Measurements from ENCODE around the gene FCGR3A.
"Not testable (repeated sequence)": the region's sequence is repeated elsewhere in the genome, so short reads cannot be mapped to it uniquely, and the experiment has no call there.

FCGR3A gene

DNA sequence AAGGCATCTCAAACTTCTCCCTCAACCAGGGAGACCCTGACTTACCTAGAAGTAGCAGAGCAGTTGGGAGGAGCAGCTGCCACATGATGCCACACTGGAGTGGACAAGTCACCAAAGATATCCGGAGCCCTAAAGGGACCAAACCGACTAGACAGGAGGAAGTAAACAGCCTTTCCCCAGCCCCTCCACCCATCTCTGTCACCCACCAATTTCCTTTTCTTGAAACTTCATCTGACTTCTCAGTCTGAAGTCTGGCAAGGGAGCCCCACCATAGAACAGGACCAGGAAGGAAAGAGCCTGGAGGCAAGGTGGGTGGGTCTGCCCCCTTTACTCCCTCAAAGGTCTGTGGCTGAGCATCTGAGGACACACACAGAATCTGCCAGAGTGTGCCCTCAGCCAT, at the start of gene FCGR3A:
Gene FCGR3A, minus strand, starts transcription at position 167 of the 400 bp plus-strand sequence. Its CDS starts 82 bp downstream, at position 85.
- in situ Hi-C loops (cut with MboI; ENCODE audit: low sequenced_read_pairs, unreplicated experiment): no loop called here
- DNase-seq (ENCODE audit: low spot score): no peak
- TF ChIP-seq CTCF (IDR thresholded peaks at IDR 0.05; ENCODE audit: borderline replicate concordance, control extremely low read depth, extremely low read depth, insufficient read depth, missing control alignments): no peak

DNA sequence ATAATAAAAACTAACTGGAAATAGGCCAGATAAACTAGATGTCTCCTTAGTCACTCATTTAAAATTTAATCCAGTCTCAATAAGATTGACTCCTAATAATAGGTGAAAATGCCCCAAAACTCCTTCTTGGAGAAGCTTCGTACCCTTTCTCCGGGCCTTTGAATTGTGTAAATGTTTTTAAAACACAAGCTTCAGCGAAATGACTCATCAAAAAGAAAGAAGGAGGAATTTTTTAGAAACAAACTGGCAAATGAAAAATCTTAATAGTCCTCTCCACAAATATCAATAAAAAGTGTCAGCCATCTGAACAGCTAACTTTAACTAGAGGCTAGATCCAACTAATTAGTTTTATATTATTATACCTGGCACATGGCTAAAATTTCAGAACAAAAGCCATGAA, 47.5 kb upstream of the FCGR3A start:
- in situ Hi-C loops (cut with MboI; ENCODE audit: low sequenced_read_pairs, unreplicated experiment): not testable (repeated sequence)

DNA sequence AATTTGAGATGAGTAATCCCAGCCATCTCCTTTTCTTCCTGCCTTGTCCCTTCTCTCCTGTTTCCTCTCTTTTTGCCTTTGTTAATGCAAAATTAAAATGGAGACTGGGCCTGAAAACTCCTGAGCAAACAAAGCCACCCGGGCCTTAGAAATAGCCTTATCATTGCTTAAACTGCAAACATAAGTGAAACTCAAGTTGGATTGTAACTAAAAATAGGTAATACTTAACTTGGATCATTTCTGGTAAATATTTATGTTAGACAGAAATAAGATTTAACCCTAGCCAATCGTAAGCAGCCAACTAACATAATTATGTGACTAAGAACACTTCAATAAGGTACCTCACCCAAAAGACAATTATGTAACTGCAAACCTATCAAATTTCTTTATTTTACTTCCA, 46.0 kb upstream of the FCGR3A start:
- in situ Hi-C loops (cut with MboI; ENCODE audit: low sequenced_read_pairs, unreplicated experiment); DNase-seq (ENCODE audit: low spot score): not testable (repeated sequence)

More for the DNA sequence above, 47.5 kb upstream of the FCGR3A start:
- DNase-seq (ENCODE audit: low spot score): not testable (repeated sequence)

DNA sequence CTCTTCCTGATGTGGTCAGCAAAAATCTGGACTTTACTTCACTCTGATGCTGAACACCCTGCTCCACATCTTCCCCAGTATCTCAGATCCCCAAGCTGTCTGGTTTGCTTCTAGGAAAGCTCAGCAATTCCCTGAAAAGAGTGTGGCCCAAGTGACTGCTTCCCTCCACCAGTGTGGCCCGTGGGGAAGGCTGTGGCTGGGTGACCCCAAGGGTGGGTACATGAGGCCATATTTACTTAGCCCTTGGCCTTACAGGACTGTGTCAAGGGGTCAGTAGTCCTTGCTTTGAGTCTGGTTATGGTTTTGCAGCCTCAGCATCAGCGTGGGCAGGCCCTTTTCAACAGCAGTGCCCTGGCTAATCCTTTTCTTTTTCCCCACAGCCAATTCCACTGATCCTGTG, 45.6 kb upstream of the FCGR3A start:
- in situ Hi-C loops (cut with MboI; ENCODE audit: low sequenced_read_pairs, unreplicated experiment); DNase-seq (ENCODE audit: low spot score): not testable (repeated sequence)

DNA sequence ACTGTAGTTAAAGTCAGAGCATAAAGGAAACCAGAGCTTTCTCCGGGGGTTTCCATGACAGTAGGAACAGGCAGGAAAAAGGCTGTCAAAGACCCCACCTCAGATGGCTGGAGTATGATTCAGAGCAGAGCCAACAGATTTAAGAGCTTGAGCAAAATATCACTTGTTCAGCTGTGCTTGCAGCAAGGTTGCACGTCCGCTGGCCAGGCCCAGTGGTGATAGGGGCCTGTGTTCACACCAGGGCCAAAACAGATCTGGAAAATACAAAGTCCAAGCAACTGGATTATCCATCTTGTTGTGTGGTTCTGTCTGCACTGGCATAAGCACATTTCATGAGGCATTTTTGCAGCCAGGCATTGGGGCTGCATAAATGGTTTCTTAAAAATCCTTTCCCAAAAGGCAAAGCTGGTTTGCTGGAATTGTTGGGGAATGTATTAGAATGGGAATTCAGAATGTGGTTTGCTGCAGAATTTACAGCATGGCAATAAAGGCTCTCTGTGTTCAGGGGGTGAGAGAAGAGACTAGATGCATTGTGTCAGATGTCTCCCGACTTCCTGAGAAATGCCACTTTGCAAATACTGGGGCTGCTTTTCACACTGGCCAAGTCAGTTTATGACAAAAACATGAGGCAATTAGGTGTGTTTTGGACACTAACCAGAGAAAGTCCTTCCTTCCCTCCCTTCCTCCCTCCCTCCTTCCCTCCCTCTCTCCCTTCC, 44.8 kb upstream of the FCGR3A start:
- DNase-seq (ENCODE audit: low spot score); in situ Hi-C loops (cut with MboI; ENCODE audit: low sequenced_read_pairs, unreplicated experiment): not testable (repeated sequence)

DNA sequence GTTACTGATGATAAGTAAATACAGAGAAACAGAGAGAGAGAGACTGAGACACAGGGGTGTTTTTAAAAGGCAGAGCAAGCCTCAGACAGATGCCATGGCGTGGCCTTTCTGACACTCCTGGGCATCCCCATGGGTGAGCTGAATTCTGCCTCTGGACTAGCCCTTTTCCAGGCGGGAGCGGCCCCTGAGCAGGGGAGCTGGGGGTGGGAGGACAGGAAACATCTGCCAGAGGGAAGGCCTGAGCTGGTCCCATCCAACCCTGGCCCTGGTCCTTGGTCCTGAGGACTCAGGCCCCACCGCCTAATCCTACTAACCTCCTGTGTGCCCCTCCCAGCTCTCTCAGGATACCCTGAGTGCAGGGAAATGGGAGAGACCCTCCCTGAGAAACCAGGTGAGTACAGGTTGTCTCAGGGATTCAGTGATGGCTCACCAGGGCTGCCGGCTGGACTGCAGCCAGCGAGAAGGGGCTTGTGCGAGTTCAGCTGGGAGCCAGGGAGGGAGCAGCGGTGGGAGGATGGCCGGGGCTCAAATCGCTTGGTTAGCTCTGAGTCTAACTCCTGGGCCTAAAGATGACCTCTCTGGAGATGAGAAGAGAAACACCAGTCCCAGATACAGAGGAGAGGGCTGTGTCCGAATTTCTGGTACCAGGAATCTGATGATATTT, 43.6 kb upstream of the FCGR3A start:
- in situ Hi-C loops (cut with MboI; ENCODE audit: low sequenced_read_pairs, unreplicated experiment); DNase-seq (ENCODE audit: low spot score): not testable (repeated sequence)

GRCh38 chr1:161592586-161592985, 43.0 kb upstream of the FCGR3A start:
- in situ Hi-C loops (cut with MboI; ENCODE audit: low sequenced_read_pairs, unreplicated experiment); DNase-seq (ENCODE audit: low spot score): not testable (repeated sequence)

DNA sequence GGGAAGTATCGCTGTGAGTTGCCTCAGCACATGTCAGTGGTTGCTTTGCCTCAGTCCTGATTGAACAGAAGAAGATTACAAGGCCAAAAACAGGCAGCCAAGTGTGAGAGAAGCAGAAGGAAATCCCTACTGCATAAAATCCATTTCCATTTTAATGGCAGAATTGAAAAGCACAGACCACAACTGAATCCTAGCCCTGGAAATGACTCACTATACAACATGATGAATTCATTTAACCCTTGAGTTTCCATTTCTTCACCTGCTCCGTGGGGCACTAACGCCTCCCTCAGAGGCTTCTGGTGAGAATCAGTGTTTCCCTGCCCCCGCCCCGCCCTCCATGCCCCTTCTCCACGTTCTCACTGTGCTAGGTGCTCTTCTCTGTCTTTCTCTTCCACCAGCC, 40.3 kb upstream of the FCGR3A start:
- DNase-seq (ENCODE audit: low spot score); in situ Hi-C loops (cut with MboI; ENCODE audit: low sequenced_read_pairs, unreplicated experiment): not testable (repeated sequence)

- DNase-seq (ENCODE audit: low spot score); in situ Hi-C loops (cut with MboI; ENCODE audit: low sequenced_read_pairs, unreplicated experiment): not testable (repeated sequence)
Observed at GRCh38 chr1:161589365-161589764, 39.7 kb upstream of the FCGR3A start.

- DNase-seq (ENCODE audit: low spot score); in situ Hi-C loops (cut with MboI; ENCODE audit: low sequenced_read_pairs, unreplicated experiment): not testable (repeated sequence)
Observed at GRCh38 chr1:161588596-161588995, 39.0 kb upstream of the FCGR3A start.

- DNase-seq (ENCODE audit: low spot score); in situ Hi-C loops (cut with MboI; ENCODE audit: low sequenced_read_pairs, unreplicated experiment): not testable (repeated sequence)
Observed at GRCh38 chr1:161582882-161583281, 33.3 kb upstream of the FCGR3A start.

- in situ Hi-C loops (cut with MboI; ENCODE audit: low sequenced_read_pairs, unreplicated experiment): not testable (repeated sequence)
Observed at GRCh38 chr1:161580879-161581537, 31.4 kb upstream of the FCGR3A start.

DNA sequence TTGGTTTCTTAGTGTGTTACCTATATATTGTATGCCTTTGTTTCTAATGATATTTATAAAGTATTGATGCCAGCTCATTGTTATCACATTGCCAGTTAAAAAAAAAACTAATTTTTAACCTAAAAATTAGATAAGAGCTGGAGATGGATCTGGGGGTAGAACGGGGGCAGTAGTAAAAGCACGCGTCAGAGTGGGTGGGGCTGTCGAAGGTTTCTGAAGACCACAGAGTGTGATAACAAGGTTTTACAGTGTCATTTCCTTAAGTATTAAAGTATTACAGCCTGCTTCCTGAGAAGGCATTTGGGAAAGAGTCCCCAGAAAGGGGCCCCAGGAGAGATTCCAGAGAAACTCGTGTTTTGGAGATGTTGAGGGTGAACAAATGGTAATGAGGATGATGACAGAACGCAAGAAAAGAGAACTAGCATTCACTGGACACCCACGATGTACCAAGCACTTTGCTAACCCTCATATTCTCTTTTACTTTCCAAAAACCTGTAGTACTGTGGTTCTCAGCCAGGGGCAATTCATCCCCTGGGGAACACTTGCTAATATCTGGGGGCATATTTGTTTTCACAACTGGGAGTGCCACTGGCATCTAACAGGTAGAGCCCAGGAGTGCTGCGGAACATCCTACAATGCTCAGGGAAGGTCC, 30.4 kb upstream of the FCGR3A start:
- DNase-seq (ENCODE audit: low spot score); in situ Hi-C loops (cut with MboI; ENCODE audit: low sequenced_read_pairs, unreplicated experiment): not testable (repeated sequence)

More at GRCh38 chr1:161580879-161581537, 31.4 kb upstream of the FCGR3A start:
- not testable (repeated sequence) for DNase-seq (ENCODE audit: low spot score)

DNA sequence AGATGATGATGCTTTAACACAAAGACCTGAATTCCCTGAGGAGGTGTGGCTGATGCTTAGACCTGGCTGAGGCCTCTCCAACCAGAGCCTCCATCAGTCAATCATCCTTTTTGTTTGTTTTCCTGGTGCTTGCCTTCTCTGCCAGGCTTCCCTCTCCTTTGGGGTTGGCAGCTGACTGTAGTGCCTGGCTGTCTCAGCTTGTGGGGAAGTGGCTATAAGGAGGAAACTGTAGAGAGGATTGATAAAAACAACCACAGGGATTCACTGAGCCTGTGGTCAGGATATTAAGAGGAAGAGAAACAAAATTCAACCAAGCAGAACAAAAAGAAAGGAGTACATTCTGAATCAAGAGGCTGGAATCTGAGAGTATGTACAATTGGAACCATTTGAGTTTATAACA, 27.1 kb upstream of the FCGR3A start:
- in situ Hi-C loops (cut with MboI; ENCODE audit: low sequenced_read_pairs, unreplicated experiment); DNase-seq (ENCODE audit: low spot score): not testable (repeated sequence)

- DNase-seq (ENCODE audit: low spot score); in situ Hi-C loops (cut with MboI; ENCODE audit: low sequenced_read_pairs, unreplicated experiment): not testable (repeated sequence)
Observed at GRCh38 chr1:161571703-161572102, 22.1 kb upstream of the FCGR3A start.

- DNase-seq (ENCODE audit: low spot score); in situ Hi-C loops (cut with MboI; ENCODE audit: low sequenced_read_pairs, unreplicated experiment): not testable (repeated sequence)
Observed at GRCh38 chr1:161566602-161566960, 17.0 kb upstream of the FCGR3A start.

DNA sequence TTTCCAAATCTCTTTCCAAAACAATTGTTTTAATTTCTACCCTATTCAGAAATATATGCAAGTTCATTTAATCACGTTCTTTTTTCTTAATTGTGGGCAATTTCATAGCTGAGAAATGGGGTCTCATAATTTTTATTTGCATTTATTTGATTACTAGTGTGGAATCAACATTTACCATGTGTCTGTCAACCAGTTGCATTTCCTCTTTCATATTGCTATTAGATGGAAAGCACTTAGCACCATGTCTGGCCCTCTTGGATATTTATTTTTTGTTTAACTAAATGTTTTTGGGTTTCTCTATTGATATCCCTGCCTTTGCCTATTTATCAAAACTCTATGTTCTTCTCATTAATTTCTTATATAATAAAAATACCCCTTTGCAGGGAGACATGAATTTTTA, 13.9 kb upstream of the FCGR3A start:
- in situ Hi-C loops (cut with MboI; ENCODE audit: low sequenced_read_pairs, unreplicated experiment): not testable (repeated sequence)

More for the DNA sequence above, 13.9 kb upstream of the FCGR3A start:
- not testable (repeated sequence) for DNase-seq (ENCODE audit: low spot score)

All from GM13976 (cell line).